NCI-H1930 (cell line): ENCODE data around the gene ADI1.
"Not testable (repeated sequence)": the region's sequence is repeated elsewhere in the genome, so short reads cannot be mapped to it uniquely, and the experiment has no call there.

ENCODE experiments used
- DNase-seq, 2 experiments: peaks; one replicate each; lab custom pipeline; 2025; lab: John Stamatoyannopoulos, UW

Gene ADI1

GRCh38 chr2:3529316-3530025 lies 10.1 kb upstream of the ADI1 start:
- DNase-seq, result no peak

- no peak for DNase-seq
These were observed 8.8 kb upstream of the ADI1 start for GRCh38 chr2:3527886-3528785.

- DNase-seq, result no peak
These were observed 7.5 kb upstream of the ADI1 start for GRCh38 chr2:3526871-3527270.

- no peak for DNase-seq
These were observed 4.3 kb upstream of the ADI1 start for GRCh38 chr2:3523551-3524041.

- no peak for DNase-seq
These were observed 3.7 kb upstream of the ADI1 start for GRCh38 chr2:3522961-3523421.

GRCh38 chr2:3520591-3520990 lies 1.3 kb upstream of the ADI1 start:
- DNase-seq, result no peak

- peak; percentile 94 to 95 for DNase-seq
These were observed 656 bp downstream of the ADI1 start for GRCh38 chr2:3518496-3519254.

GRCh38 chr2:3517948-3518495 lies 1.3 kb downstream of the ADI1 start:
- DNase-seq, result no peak

- no peak for DNase-seq
These were observed 2.5 kb downstream of the ADI1 start for GRCh38 chr2:3516831-3517230.

GRCh38 chr2:3515438-3515837 lies 3.9 kb downstream of the ADI1 start:
- DNase-seq, result not testable (repeated sequence)

- DNase-seq, result no peak
These were observed 6.1 kb downstream of the ADI1 start for GRCh38 chr2:3513026-3513810.

- DNase-seq, result no peak
These were observed 7.2 kb downstream of the ADI1 start for GRCh38 chr2:3512086-3512485.

- DNase-seq, result no peak
These were observed 13.6 kb downstream of the ADI1 start for GRCh38 chr2:3505771-3506170.

- DNase-seq, result peak; percentile 7 to 28
These were observed 14.6 kb downstream of the ADI1 start for GRCh38 chr2:3504741-3505140.

- no peak for DNase-seq
These were observed 15.8 kb downstream of the ADI1 start for GRCh38 chr2:3503483-3503882.

GRCh38 chr2:3503046-3503445 lies 16.3 kb downstream of the ADI1 start:
- no peak for DNase-seq

- DNase-seq, result no peak
These were observed 18.9 kb downstream of the ADI1 start for GRCh38 chr2:3500326-3500899.

- no peak for DNase-seq
These were observed 20.4 kb downstream of the ADI1 start for GRCh38 chr2:3498783-3499394.

GRCh38 chr2:3496708-3497080 lies 22.6 kb downstream of the ADI1 start:
- not testable (repeated sequence) for DNase-seq

GRCh38 chr2:3494984-3495666 lies 24.2 kb downstream of the ADI1 start:
- no peak for DNase-seq
